Keratinocyte (primary cell): ENCODE measurements around the gene CCND1.

Experiments
- EZH2 ChIP-seq: IDR thresholded peaks from one replicate; pipeline ENCODE4 v1.6.1; 2012; ENCODE audit warnings: inconsistent platforms, mild to moderate bottlenecking, low read length, moderate library complexity
- TF ChIP-seq, protein P1 (sequence below), 3 experiments: IDR thresholded peaks in 1 of 3; conservative IDR thresholded peaks in 1 of 3; optimal IDR thresholded peaks in 1 of 3; 2 replicates in 2 of 3; 3 replicates in 1 of 3; pipeline versions ENCODE3 to v1.5.1; 2011; ENCODE audit warnings: low read length in 3 of 3, mild to moderate bottlenecking in 3 of 3, moderate library complexity in 2 of 3, control low read depth in 1 of 3, inconsistent platforms in 1 of 3; ENCODE audit not compliant: insufficient read depth in 2 of 3; ENCODE audit errors: extremely low read depth in 1 of 3

- TF ChIP-seq, protein P1, sequence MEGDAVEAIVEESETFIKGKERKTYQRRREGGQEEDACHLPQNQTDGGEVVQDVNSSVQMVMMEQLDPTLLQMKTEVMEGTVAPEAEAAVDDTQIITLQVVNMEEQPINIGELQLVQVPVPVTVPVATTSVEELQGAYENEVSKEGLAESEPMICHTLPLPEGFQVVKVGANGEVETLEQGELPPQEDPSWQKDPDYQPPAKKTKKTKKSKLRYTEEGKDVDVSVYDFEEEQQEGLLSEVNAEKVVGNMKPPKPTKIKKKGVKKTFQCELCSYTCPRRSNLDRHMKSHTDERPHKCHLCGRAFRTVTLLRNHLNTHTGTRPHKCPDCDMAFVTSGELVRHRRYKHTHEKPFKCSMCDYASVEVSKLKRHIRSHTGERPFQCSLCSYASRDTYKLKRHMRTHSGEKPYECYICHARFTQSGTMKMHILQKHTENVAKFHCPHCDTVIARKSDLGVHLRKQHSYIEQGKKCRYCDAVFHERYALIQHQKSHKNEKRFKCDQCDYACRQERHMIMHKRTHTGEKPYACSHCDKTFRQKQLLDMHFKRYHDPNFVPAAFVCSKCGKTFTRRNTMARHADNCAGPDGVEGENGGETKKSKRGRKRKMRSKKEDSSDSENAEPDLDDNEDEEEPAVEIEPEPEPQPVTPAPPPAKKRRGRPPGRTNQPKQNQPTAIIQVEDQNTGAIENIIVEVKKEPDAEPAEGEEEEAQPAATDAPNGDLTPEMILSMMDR (optimal IDR thresholded peaks at IDR 0.05 in 1 of 3, IDR thresholded peaks at IDR 0.05 in 1 of 3, conservative IDR thresholded peaks at IDR 0.05 in 1 of 3; ENCODE audit: extremely low read depth in 1 of 3, insufficient read depth in 2 of 3, low read length in 3 of 3) = no peak
- no peak for TF ChIP-seq EZH2
Measured at GRCh38 chr11:69697861-69698260, 56.9 kb downstream of the CCND1 start.
